GM13976 (cell line): Measurements from ENCODE around the gene XKR8.
"Not testable (repeated sequence)": the region's sequence is repeated elsewhere in the genome, so short reads cannot be mapped to it uniquely, and the experiment has no call there.

Experiments
- DNase-seq: peaks from one replicate; pipeline ENCODE4 v3.0.0; 2012; ENCODE audit warnings: low spot score
- in situ Hi-C: fragments of 300-500 bp; cut with MboI; formaldehyde crosslinking; loops from one replicate; pipeline ENCODE4 v1.12.0; 2022; ENCODE audit warnings: low sequenced_read_pairs, mixed read lengths, inconsistent platforms; ENCODE audit not compliant: unreplicated experiment
- TF ChIP-seq, protein P1 (sequence below): IDR thresholded peaks from 2 replicates; pipeline ENCODE4 v1.5.1; 2012; ENCODE audit warnings: borderline replicate concordance, mild to moderate bottlenecking; ENCODE audit not compliant: insufficient read depth; ENCODE audit errors: extremely low read depth, missing control alignments, control extremely low read depth

XKR8 gene

GRCh38 chr1:27994060-27994459 is 34.3 kb downstream of the XKR8 start:
- DNase-seq: no peak
- TF ChIP-seq, protein P1, sequence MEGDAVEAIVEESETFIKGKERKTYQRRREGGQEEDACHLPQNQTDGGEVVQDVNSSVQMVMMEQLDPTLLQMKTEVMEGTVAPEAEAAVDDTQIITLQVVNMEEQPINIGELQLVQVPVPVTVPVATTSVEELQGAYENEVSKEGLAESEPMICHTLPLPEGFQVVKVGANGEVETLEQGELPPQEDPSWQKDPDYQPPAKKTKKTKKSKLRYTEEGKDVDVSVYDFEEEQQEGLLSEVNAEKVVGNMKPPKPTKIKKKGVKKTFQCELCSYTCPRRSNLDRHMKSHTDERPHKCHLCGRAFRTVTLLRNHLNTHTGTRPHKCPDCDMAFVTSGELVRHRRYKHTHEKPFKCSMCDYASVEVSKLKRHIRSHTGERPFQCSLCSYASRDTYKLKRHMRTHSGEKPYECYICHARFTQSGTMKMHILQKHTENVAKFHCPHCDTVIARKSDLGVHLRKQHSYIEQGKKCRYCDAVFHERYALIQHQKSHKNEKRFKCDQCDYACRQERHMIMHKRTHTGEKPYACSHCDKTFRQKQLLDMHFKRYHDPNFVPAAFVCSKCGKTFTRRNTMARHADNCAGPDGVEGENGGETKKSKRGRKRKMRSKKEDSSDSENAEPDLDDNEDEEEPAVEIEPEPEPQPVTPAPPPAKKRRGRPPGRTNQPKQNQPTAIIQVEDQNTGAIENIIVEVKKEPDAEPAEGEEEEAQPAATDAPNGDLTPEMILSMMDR: no peak
- in situ Hi-C loops: no loop called here

DNA sequence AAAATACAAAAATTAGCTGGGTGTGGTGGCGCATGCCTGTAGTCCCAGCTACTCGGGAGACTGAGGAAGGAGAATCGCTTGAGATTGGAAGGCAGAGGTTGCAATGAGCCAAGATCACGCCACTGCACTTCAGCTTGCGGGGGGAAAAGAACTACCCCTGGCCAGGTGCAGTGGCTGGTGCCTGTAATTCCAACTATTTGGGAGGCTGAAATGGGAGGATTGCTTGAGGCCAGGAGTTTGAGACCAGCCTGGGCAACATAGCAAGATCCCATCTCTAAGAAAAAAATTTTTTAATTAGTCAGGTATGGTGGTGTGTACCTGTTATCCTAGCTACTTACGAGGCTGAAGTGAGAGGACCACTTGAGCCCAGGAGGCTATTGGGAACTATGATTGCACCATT is 34.8 kb downstream of the XKR8 start:
- DNase-seq, in situ Hi-C loops: not testable (repeated sequence)

DNA sequence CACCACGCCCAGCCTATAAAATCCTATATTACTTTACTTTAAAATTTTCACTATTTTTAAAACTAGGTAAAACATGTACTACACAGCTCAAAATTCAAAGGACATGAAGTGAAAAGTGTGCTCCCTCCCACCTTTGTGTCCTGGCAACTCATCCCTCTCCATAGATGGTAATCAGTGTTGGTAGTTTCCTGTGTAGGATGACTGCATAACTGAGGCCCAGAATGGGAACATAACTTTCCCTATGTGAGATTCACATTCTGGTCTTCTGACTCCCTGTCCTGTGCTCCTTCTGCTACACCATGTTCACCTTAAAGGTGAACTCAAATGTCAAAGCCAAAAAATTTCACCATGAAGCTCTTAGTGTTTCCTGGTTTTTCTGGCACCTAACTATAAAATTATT is 39.3 kb downstream of the XKR8 start:
- in situ Hi-C loops: no loop called here
- no peak for DNase-seq
- TF ChIP-seq, protein P1: no peak

- TF ChIP-seq, protein P1: no peak
- DNase-seq: no peak
- in situ Hi-C loops: no loop called here
Measured at GRCh38 chr1:28002600-28002999, 42.8 kb downstream of the XKR8 start.

DNA sequence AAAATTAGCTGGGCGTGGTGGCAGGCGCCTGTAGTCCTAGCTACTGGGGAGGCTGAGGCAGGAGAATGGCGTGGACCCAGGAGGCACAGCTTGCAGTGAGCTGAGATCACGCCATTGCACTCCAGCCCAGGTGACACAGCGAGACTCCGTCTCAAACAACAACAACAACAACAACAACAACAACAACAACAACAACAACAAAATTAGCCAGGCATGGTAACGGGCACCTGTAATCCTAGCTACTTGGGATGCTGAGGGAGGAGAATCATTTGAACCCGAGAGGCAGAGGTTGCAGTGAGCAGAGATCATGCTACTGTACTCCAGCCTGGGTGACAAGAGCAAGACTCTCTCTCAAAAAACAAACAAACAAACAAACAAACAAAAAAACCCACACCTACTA is 43.3 kb downstream of the XKR8 start:
- in situ Hi-C loops, DNase-seq: not testable (repeated sequence)

DNA sequence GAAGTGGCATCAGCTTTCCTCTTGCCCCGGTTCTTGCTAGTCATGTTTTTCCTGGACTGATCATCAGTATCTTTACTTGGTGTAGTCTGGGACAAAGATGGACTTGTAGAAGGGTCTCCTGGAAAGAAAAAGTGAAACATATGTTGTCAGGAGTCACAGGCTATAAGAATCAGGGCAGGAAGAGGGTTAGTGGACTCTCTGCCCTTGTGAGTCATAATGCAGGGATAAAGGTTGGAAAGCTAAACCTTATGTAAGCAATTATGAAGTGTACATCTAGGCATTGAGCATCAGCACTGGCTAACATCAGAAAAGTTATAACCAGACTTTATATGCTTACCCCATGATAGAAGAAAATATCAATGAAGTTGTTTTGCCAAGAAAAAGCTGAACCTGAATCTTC is 51.2 kb downstream of the XKR8 start:
- in situ Hi-C loops: no loop called here
- DNase-seq: no peak
- TF ChIP-seq, protein P1: no peak
